Measurements from ENCODE around the gene FNDC3B.

DNA sequence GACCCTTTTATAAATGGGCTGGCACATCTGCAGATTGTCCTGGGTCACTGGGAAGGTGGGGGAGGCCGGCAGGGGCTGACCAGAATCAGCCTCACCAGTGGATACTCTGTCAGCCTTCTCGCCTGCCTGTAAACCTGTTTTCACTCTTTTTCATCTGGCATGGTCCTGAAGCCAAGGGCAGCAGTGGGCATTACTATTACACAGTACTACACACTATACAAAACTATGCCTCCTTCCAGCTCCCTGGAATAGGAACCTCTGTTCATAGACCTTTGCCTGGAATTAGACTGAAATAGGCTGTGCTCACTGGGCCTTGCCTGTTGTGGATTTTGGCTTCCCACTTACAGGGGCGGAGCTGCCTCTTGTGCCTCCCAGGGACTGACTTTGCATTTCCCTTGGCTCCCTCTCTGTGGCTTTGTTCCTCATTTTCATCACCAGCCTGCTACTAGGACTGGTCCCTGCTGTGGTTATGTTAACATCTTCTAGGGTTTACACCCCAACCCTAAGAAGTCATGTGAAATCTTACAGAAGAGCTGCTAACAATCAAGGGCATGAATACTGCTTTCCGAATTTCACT, 120.7 kb downstream of the FNDC3B start:
- TF ChIP-seq, protein P1, sequence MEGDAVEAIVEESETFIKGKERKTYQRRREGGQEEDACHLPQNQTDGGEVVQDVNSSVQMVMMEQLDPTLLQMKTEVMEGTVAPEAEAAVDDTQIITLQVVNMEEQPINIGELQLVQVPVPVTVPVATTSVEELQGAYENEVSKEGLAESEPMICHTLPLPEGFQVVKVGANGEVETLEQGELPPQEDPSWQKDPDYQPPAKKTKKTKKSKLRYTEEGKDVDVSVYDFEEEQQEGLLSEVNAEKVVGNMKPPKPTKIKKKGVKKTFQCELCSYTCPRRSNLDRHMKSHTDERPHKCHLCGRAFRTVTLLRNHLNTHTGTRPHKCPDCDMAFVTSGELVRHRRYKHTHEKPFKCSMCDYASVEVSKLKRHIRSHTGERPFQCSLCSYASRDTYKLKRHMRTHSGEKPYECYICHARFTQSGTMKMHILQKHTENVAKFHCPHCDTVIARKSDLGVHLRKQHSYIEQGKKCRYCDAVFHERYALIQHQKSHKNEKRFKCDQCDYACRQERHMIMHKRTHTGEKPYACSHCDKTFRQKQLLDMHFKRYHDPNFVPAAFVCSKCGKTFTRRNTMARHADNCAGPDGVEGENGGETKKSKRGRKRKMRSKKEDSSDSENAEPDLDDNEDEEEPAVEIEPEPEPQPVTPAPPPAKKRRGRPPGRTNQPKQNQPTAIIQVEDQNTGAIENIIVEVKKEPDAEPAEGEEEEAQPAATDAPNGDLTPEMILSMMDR (IDR thresholded peaks at IDR 0.05): no peak
- no peak for TF ChIP-seq POLR2A (IDR thresholded peaks at IDR 0.05)

Measured in testis (tissue), 2 donors.